ENCODE data around the gene UBE2D3.
A peak's percentile ranks its signal among the peaks of the same experiment; 100 is the strongest.

Gene UBE2D3

GRCh38 chr4:102791318-102791835 is 36.0 kb downstream of the UBE2D3 start:
- DNase-seq (ENCODE audit: low read depth in 3 of 3), result no peak

GRCh38 chr4:102789317-102789717 is 38.0 kb downstream of the UBE2D3 start:
- no peak for DNase-seq (ENCODE audit: low read depth in 3 of 3)

- DNase-seq (ENCODE audit: low read depth in 3 of 3), result no peak
Measured at GRCh38 chr4:102787944-102788343, 39.4 kb downstream of the UBE2D3 start.

- DNase-seq (ENCODE audit: low read depth in 3 of 3), result no peak
Measured at GRCh38 chr4:102787096-102787881, 40.1 kb downstream of the UBE2D3 start.

GRCh38 chr4:102786279-102786678 is 41.1 kb downstream of the UBE2D3 start:
- no peak for DNase-seq (ENCODE audit: low read depth in 3 of 3)

- DNase-seq (ENCODE audit: low read depth in 3 of 3), result no peak
Measured at GRCh38 chr4:102783006-102783405, 44.3 kb downstream of the UBE2D3 start.

- no peak for DNase-seq (ENCODE audit: low read depth in 3 of 3)
Measured at GRCh38 chr4:102781570-102781969, 45.8 kb downstream of the UBE2D3 start.

- DNase-seq (ENCODE audit: low read depth in 3 of 3), result no peak
Measured at GRCh38 chr4:102780476-102781144, 46.7 kb downstream of the UBE2D3 start.

- DNase-seq (ENCODE audit: low read depth in 3 of 3), result no peak
Measured at GRCh38 chr4:102779204-102779603, 48.1 kb downstream of the UBE2D3 start.

GRCh38 chr4:102778720-102779119 is 48.6 kb downstream of the UBE2D3 start:
- DNase-seq (ENCODE audit: low read depth in 3 of 3), result no peak

- no peak for DNase-seq (ENCODE audit: low read depth in 3 of 3)
Measured at GRCh38 chr4:102775805-102776204, 51.5 kb downstream of the UBE2D3 start.

- no peak for DNase-seq (ENCODE audit: low read depth in 3 of 3)
Measured at GRCh38 chr4:102774254-102774653, 53.1 kb downstream of the UBE2D3 start.

GRCh38 chr4:102772738-102773340 is 54.5 kb downstream of the UBE2D3 start:
- DNase-seq (ENCODE audit: low read depth in 3 of 3), result no peak

- DNase-seq (ENCODE audit: low read depth in 3 of 3), result no peak
Measured at GRCh38 chr4:102764901-102765300, 62.5 kb downstream of the UBE2D3 start.

- no peak for DNase-seq (ENCODE audit: low read depth in 3 of 3)
Measured at GRCh38 chr4:102761906-102762305, 65.4 kb downstream of the UBE2D3 start.

- DNase-seq (ENCODE audit: low read depth in 3 of 3), result peak in 1 of 3 donors; percentile 15
Measured at GRCh38 chr4:102761296-102761701, 66.1 kb downstream of the UBE2D3 start.

- peak; percentile 65 to 89 (median 67) for DNase-seq (ENCODE audit: low read depth in 3 of 3)
Measured at GRCh38 chr4:102760645-102761295, 66.6 kb downstream of the UBE2D3 start, which contains the start of gene MANBA. MANBA (minus strand) TSS chr4:102760968; CDS start chr4:102760894, 74 bp downstream.

- peak in 1 of 3 donors; percentile 20 for DNase-seq (ENCODE audit: low read depth in 3 of 3)
Measured at GRCh38 chr4:102759831-102760644, 67.3 kb downstream of the UBE2D3 start.

- DNase-seq (ENCODE audit: low read depth in 3 of 3), result no peak
Measured at GRCh38 chr4:102758241-102759160, 68.8 kb downstream of the UBE2D3 start.

GRCh38 chr4:102757681-102758080 is 69.7 kb downstream of the UBE2D3 start:
- no peak for DNase-seq (ENCODE audit: low read depth in 3 of 3)

Measured in stimulated activated CD4-positive, alpha-beta T cell treated with anti-CD3 and anti-CD28 coated beads, TNF-alpha, amount 100 ng/mL, for 48 hours (primary cell).